ENCODE measurements around the gene SLIT3.

GRCh38 chr5:169142264-169142970 is 158.5 kb downstream of the SLIT3 start:
- TF ChIP-seq CTCF (IDR thresholded peaks at IDR 0.05; ENCODE audit: low read depth, low read length) (no peak), MYC (IDR thresholded peaks at IDR 0.05; ENCODE audit: low read depth, low read length) (no peak), MAX (IDR thresholded peaks at IDR 0.05; ENCODE audit: low read depth, low read length) (no peak), POLR2A (IDR thresholded peaks at IDR 0.05; ENCODE audit: extremely low read depth, insufficient read length) (no peak)

Measured in NB4 (cell line).